HepG2 (cell line): ENCODE measurements around the gene PRKCE. TPM values are rescaled to one million over a fixed set of nuclear protein-coding genes. Genes with fewer than 3 reads are reported as not detected.

Source experiments
- ATAC-seq: fragments of 200-7000 bp; cut with Tn5 transposase; 3 replicates; pipeline ENCODE4 v1.9.1; 2020; ENCODE audit warnings: mild to moderate bottlenecking, moderate library complexity
- BruUV-seq: library from RNA; stranded (reverse); fragments of 400-500 nt; replicated peaks from 2 replicates; lab custom pipeline; 2021; lab: Mats Ljungman, UMichigan
- CTCF ChIA-PET: fragments of 300-600 bp; formaldehyde crosslinking; extraction: SDS; loops from one replicate; lab custom pipeline; 2021; ENCODE audit warnings: low total read pairs, inconsistent platforms, low intra/inter-chr PET ratio; lab: Yijun Ruan, JAX
- POLR2A ChIA-PET: fragments of 350-600 bp; sonication (Branson Sonifier 250); formaldehyde crosslinking; loops from one replicate; lab custom pipeline; 2020; ENCODE audit warnings: antibody characterized with exemption, inconsistent platforms; lab: Yijun Ruan, JAX
- DNase-seq: peaks from one replicate; pipeline ENCODE4 v3.0.0-alpha.2; 2015; ENCODE audit warnings: low spot score
- FAIRE-seq: peaks from 3 replicates; lab custom pipeline; 2011; peaks lifted over from hg19 to GRCh38; lab: Jason Lieb, UNC
- H2AFZ ChIP-seq: one replicate; pipeline ENCODE4 v1.6.1; 2011; ENCODE audit warnings: low read length, inconsistent platforms
- H3K27ac ChIP-seq: fragments of 300-600 bp; 3 replicates; pipeline ENCODE4 v1.8.0; 2011; ENCODE audit warnings: mixed run types, mild to moderate bottlenecking, mixed read lengths, low read length, inconsistent platforms; ENCODE audit not compliant: insufficient read depth; ENCODE audit errors: extremely low read length
- H3K27me3 ChIP-seq, 2 experiments: fragments of 200-600 bp in 1 of 2; 2 replicates in 1 of 2; 3 replicates in 1 of 2; pipeline versions ENCODE4 v1.6.0 to v1.8.0; 2011; ENCODE audit warnings: low read length in 2 of 2, mild to moderate bottlenecking in 2 of 2, moderate library complexity in 2 of 2, inconsistent platforms in 1 of 2; ENCODE audit not compliant: insufficient read depth in 2 of 2, control insufficient read depth in 1 of 2
- H3K36me3 ChIP-seq, 2 experiments: fragments of 200-600 bp in 1 of 2; replicated peaks in 1 of 2; 2 replicates in 1 of 2; 3 replicates in 1 of 2; pipeline versions ENCODE4 v1.5.1 to v1.8.0; 2011; ENCODE audit warnings: low read length in 2 of 2, inconsistent platforms in 1 of 2; ENCODE audit not compliant: insufficient read depth in 2 of 2, control insufficient read depth in 1 of 2
- H3K4me1 ChIP-seq: 2 replicates; pipeline ENCODE4 v1.5.1; 2012; ENCODE audit warnings: low read length, inconsistent platforms; ENCODE audit not compliant: insufficient read depth
- H3K4me2 ChIP-seq: 2 replicates; pipeline ENCODE4 v1.6.0; 2011; ENCODE audit warnings: low read depth, low read length, inconsistent platforms
- H3K4me3 ChIP-seq, 3 experiments: fragments of 200-600 bp in 1 of 3; sonication (generic), shearing (Covaris generic) in 1 of 3; replicated peaks in 1 of 3; 2 replicates each; pipeline ENCODE4 v1.5.1; 2011 to 2016; ENCODE audit warnings: low read length in 3 of 3, inconsistent platforms in 2 of 3, low read depth in 2 of 3, mild to moderate bottlenecking in 2 of 3, control low read depth in 1 of 3, mixed read lengths in 1 of 3; ENCODE audit not compliant: insufficient read depth in 1 of 3
- H3K79me2 ChIP-seq: one replicate; pipeline ENCODE4 v1.6.1; 2011; ENCODE audit warnings: low read length, inconsistent platforms; ENCODE audit not compliant: insufficient read depth
- H3K9ac ChIP-seq: 2 replicates; pipeline ENCODE4 v1.6.0; 2011; ENCODE audit warnings: mild to moderate bottlenecking, low read depth, low read length, inconsistent platforms; ENCODE audit not compliant: insufficient read depth
- H3K9me3 ChIP-seq: 2 replicates; pipeline ENCODE4 v1.5.1; 2012; ENCODE audit warnings: mild to moderate bottlenecking, low read length
- H4K20me1 ChIP-seq: 2 replicates; pipeline ENCODE4 v1.6.0; 2011; ENCODE audit warnings: inconsistent platforms, mild to moderate bottlenecking, low read length, moderate library complexity; ENCODE audit not compliant: insufficient read depth
- JDP2 ChIP-seq: sonication (generic); formaldehyde crosslinking; IDR thresholded peaks from 2 replicates; pipeline ENCODE4 v1.8.1; 2022; ENCODE audit warnings: missing genetic modification reagents, borderline replicate concordance
- SMAD9 ChIP-seq: sonication (generic); formaldehyde crosslinking; IDR thresholded peaks from 2 replicates; pipeline ENCODE4 v1.5.1; 2020; ENCODE audit warnings: mild to moderate bottlenecking, missing genetic modification reagents
- SNAPC2 ChIP-seq: sonication (generic); formaldehyde crosslinking; IDR thresholded peaks from 2 replicates; pipeline ENCODE4 v1.8.1; 2022; ENCODE audit warnings: mild to moderate bottlenecking, missing genetic modification reagents
- TRIM24 ChIP-seq: sonication (generic); formaldehyde crosslinking; IDR thresholded peaks from 2 replicates; pipeline ENCODE4 v1.8.0; 2022; ENCODE audit warnings: mild to moderate bottlenecking, missing genetic modification reagents
- WGBS: methylation state at CpG from one replicate; pipeline ENCODE4 v1.1.6; 2017; ENCODE audit warnings: low lambda C conversion rate; 5-methylcytosine and 5-hydroxymethylcytosine counted together
- in situ Hi-C: cut with HindIII; loops from 2 replicates; pipeline ENCODE4 v1.10.0; 2017; ENCODE audit warnings: low pct_unique_long_range_greater_than_20kb; ENCODE audit not compliant: extremely low pct_ligation_motif_present
- intact Hi-C: fragments of 100-400 bp; cut with micrococcal nuclease; formaldehyde crosslinking; loops from one replicate; pipeline ENCODE4 v1.10.0; 2022; ENCODE audit not compliant: unreplicated experiment
- polyA plus RNA-seq, 8 experiments: library from polyadenylated mRNA; depleted of rRNA in 3 of 8; stranded (reverse) in 7 of 8; unstranded in 1 of 8; fragments of >200 nt; fragmentation: Illumina TruSeq in 4 of 8; extraction: Trizol in 4 of 8; gene quantifications; 2 replicates each; pipeline versions ENCODE4 v1.2.1 to v1.2.3, GENCODE V29; 2011 to 2016; ENCODE audit warnings: low read depth in 4 of 8, missing spikeins in 1 of 8, mixed read lengths in 1 of 8; ENCODE audit not compliant: insufficient read depth in 1 of 8
- total RNA-seq, 5 experiments: library from RNA; depleted of rRNA; stranded (reverse); fragments of >200 nt; fragmentation: Illumina TruSeq; extraction: Trizol; gene quantifications; 2 replicates each; pipeline ENCODE4 v1.2.3, GENCODE V29; 2016; ENCODE audit warnings: low read depth in 1 of 5
- TF ChIP-seq, protein P1 (sequence below): sonication (generic); formaldehyde crosslinking; IDR thresholded peaks from 2 replicates; pipeline ENCODE4 v1.4.0; 2020; ENCODE audit warnings: mild to moderate bottlenecking, missing genetic modification reagents
- TF ChIP-seq, protein P2 (sequence below): sonication (generic); formaldehyde crosslinking; IDR thresholded peaks from 2 replicates; pipeline ENCODE4 v1.4.0; 2020; ENCODE audit warnings: mild to moderate bottlenecking, missing genetic modification reagents, borderline replicate concordance
- TF ChIP-seq, protein P3 (sequence below): sonication (generic); formaldehyde crosslinking; IDR thresholded peaks from 2 replicates; pipeline ENCODE4 v1.5.1; 2020; ENCODE audit warnings: mild to moderate bottlenecking, missing genetic modification reagents, borderline replicate concordance

The PRKCE gene
- total and polyA plus RNA-seq, 2 of the 13 experiments (the other 11 are each of a cell fraction or from before 2014, with no cell fraction given): 1.0 to 3.9 TPM

DNA sequence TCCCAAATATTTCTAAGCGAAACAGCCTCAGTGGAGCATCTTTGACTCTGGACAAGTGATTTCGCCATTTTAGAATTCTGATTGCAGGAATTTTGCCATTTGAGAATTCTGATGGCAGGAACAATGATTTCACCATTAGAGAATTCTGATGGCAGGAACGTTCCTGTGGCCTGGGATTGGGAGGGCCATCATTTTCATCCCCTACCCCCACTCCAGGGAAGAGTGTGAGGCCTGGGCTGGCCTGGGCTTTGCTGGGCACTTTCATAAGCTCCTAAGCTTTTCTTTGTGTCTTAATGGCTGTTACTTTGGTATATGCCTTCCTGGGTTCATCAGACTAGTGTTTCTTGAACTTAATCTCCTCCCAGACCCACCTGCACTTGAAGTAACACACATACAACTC is 516.4 kb downstream of the PRKCE start:
- intact Hi-C loops: no loop called here
- H3K4me1 ChIP-seq: peaks cover under 1% of the 10 kb centered on the region; the same call in 1 of the 2 replicates
- no peak overlapping the region for H3K27ac ChIP-seq
- peaks cover 4 to 14% of the 10 kb centered on the region in 2 experiments; a peak in 3 of 5 replicates for H3K27me3 ChIP-seq
- TF ChIP-seq, protein P1, sequence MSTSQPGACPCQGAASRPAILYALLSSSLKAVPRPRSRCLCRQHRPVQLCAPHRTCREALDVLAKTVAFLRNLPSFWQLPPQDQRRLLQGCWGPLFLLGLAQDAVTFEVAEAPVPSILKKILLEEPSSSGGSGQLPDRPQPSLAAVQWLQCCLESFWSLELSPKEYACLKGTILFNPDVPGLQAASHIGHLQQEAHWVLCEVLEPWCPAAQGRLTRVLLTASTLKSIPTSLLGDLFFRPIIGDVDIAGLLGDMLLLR: no peak
- TF ChIP-seq TRIM24 (CRISPR knock-in tag) (no peak), SMAD9 (no peak)
- TF ChIP-seq, protein P2, sequence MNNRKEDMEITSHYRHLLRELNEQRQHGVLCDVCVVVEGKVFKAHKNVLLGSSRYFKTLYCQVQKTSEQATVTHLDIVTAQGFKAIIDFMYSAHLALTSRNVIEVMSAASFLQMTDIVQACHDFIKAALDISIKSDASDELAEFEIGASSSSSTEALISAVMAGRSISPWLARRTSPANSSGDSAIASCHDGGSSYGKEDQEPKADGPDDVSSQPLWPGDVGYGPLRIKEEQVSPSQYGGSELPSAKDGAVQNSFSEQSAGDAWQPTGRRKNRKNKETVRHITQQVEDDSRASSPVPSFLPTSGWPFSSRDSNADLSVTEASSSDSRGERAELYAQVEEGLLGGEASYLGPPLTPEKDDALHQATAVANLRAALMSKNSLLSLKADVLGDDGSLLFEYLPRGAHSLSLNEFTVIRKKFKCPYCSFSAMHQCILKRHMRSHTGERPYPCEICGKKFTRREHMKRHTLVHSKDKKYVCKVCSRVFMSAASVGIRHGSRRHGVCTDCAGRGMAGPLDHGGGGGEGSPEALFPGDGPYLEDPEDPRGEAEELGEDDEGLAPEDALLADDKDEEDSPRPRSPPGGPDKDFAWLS: no peak
- TF ChIP-seq, all 625 proteins: peak for 0
- FAIRE-seq: no peak
- H3K4me2 ChIP-seq: no peak overlapping the region
- H3K9ac ChIP-seq: no peak overlapping the region
- WGBS: 68% methylated on average over 3 of the region's 3 CpGs
- in situ Hi-C loops: no loop called here
- no peak overlapping the region for H3K4me3 ChIP-seq
- DNase-seq: no peak
- no peaks in the 10 kb centered on the region for H3K79me2 ChIP-seq
- ChIA-PET POLR2A (no interaction called here), CTCF (no interaction called here)
- H3K9me3 ChIP-seq: no peaks in the 10 kb centered on the region
- H4K20me1 ChIP-seq: no peaks in the 10 kb centered on the region; the same call in 1 of the 2 replicates
- no peak overlapping the region for H2AFZ ChIP-seq
- H3K36me3 ChIP-seq: no peaks in the 10 kb centered on the region
- no TSS peak for BruUV-seq
- no peak for ATAC-seq

DNA sequence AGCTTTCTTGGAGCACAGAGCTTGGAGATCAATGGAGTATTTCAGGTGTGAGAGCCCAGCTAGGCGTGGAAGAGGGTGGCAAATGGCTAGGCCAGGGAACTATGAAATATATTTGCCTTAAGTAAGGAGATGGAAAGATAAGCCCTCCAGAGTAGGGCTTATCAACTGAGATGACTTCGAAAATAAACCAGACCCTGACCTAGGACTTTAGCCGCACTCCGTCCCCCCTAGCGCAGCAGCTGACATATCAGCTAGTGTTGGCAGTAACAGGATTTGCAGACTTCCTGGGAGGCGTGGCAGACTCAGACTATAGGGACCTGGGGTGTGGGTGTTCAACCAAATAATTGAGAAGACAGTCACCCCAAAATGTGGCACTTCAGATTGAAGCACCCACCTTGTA is 518.0 kb downstream of the PRKCE start:
- CTCF ChIA-PET: no interaction called here
- peaks cover 4 to 16% of the 10 kb centered on the region in 2 experiments; a peak in 3 of 5 replicates for H3K27me3 ChIP-seq
- no peaks in the 10 kb centered on the region for H3K9me3 ChIP-seq
- intact Hi-C loops: no loop called here
- 72% methylated on average over 6 of the region's 6 CpGs for WGBS
- BruUV-seq: no TSS peak
- no peaks in the 10 kb centered on the region for H3K36me3 ChIP-seq
- ATAC-seq: no peak
- H3K4me2 ChIP-seq: no peak overlapping the region
- peaks cover 4% of the 10 kb centered on the region; the same call in 1 of the 2 replicates for H4K20me1 ChIP-seq
- no peak overlapping the region for H3K4me3 ChIP-seq
- H3K79me2 ChIP-seq: no peaks in the 10 kb centered on the region
- TF ChIP-seq SNAPC2 (CRISPR knock-in tag) (no peak), JDP2 (CRISPR knock-in tag) (no peak)
- TF ChIP-seq, protein P3, sequence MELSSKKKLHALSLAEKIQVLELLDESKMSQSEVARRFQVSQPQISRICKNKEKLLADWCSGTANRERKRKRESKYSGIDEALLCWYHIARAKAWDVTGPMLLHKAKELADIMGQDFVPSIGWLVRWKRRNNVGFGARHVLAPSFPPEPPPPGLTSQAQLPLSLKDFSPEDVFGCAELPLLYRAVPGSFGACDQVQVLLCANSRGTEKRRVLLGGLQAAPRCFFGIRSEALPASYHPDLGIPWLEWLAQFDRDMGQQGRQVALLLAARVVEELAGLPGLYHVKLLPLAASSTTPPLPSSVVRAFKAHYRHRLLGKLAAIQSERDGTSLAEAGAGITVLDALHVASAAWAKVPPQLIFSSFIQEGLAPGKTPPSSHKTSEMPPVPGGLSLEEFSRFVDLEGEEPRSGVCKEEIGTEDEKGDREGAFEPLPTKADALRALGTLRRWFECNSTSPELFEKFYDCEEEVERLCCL (CRISPR knock-in tag): no peak
- in situ Hi-C loops: no loop called here
- H3K9ac ChIP-seq: no peak overlapping the region
- POLR2A ChIA-PET: no interaction called here
- peaks cover 16% of the 10 kb centered on the region for H3K4me1 ChIP-seq
- H3K27ac ChIP-seq: no peak overlapping the region
- no peak for FAIRE-seq
- no peak overlapping the region for H2AFZ ChIP-seq
- DNase-seq: no peak
